Ovary (tissue), 9 donors: ENCODE data around the gene GMPPB. TPM values are rescaled to one million over a fixed set of nuclear protein-coding genes. Genes with fewer than 3 reads are reported as not detected.

Experiments used
- DNase-seq, 5 donors: peaks; one replicate each; pipeline ENCODE4 v3.0.0-alpha.2; 2019 to 2020
- H3K27ac ChIP-seq, 2 donors: fragments of 200-600 bp; one replicate each; pipeline versions ENCODE4 v1.5.1 to v1.8.0; 2019 to 2022
- H3K27me3 ChIP-seq: fragments of 200-600 bp; one replicate; pipeline ENCODE4 v1.8.0; 2022
- H3K36me3 ChIP-seq: fragments of 200-600 bp; sonication (generic); one replicate; pipeline ENCODE4 v1.5.1; 2019
- H3K4me1 ChIP-seq: one replicate; pipeline ENCODE4 v1.8.1; 2013; ENCODE audit warnings: mild to moderate bottlenecking, moderate library complexity; ENCODE audit not compliant: insufficient read depth
- H3K4me3 ChIP-seq: fragments of 200-600 bp; sonication (generic); one replicate; pipeline ENCODE4 v1.5.1; 2017
- H3K9me3 ChIP-seq, 2 donors: fragments of 200-600 bp in 1 of 2; sonication (generic) in 1 of 2; one replicate each; pipeline versions ENCODE4 v1.5.1 to v1.8.1; 2013 to 2019; ENCODE audit warnings: mild to moderate bottlenecking in 1 of 2, moderate library complexity in 1 of 2
- CTCF ChIP-seq, 3 donors: fragments of 450-650 bp in 2 of 3; fragments of 200-600 bp in 1 of 3; IDR thresholded peaks; one replicate each; pipeline versions ENCODE4 v1.5.1 to v1.8.0; 2016 to 2022; ENCODE audit warnings: antibody characterized with exemption in 3 of 3, mild to moderate bottlenecking in 1 of 3
- EP300 ChIP-seq: sonication (generic); formaldehyde crosslinking; IDR thresholded peaks from one replicate; pipeline ENCODE4 v1.6.1; 2017; ENCODE audit warnings: antibody characterized with exemption
- POLR2A ChIP-seq: fragments of 450-650 bp; IDR thresholded peaks from one replicate; pipeline ENCODE4 v1.6.1; 2017; ENCODE audit warnings: antibody characterized with exemption, mild to moderate bottlenecking, moderate library complexity
- WGBS, 3 donors: extraction: QIAGEN DNeasy Blood & Tissue Kit in 1 of 3; methylation state at CpG; one replicate each; pipeline versions ENCODE4 v1.1.5 to v1.1.7; 2013 to 2017; 5-methylcytosine and 5-hydroxymethylcytosine counted together
- intact Hi-C, 4 donors: fragments of 100-400 bp; cut with DNase I; formaldehyde crosslinking; loops; one replicate each; pipeline versions ENCODE4 v1.11.0 to v1.15.1; 2022 to 2023
- polyA plus RNA-seq, 2 donors: library from polyadenylated mRNA; stranded (reverse); fragments of 200-250 nt in 1 of 2; fragments of 350-450 nt in 1 of 2; fragmentation: Illumina TruSeq in 1 of 2; extraction: RNeasy Lipid Tissue Mini Kit (QIAGEN cat#74804) in 1 of 2; gene quantifications; one replicate each; pipeline ENCODE4 v1.2.3, GENCODE V29; 2013 to 2014
- total RNA-seq, 7 donors: library from RNA; depleted of rRNA in 2 of 7; stranded (reverse); fragments of >200 nt in 2 of 7; fragmentation: NEBNext Ultra II Directional in 3 of 7; extraction: Animal tissue kit (Norgen Biotek cat#: 25700) in 3 of 7; gene quantifications; one replicate each; pipeline versions ENCODE4 v1.1.0 to v1.2.4, GENCODE V29; 2016 to 2023
- donor health status: DM: no; HTN: no; CAD: no; lungs with moderate emphysema.
- donor health status: DM: no; HTN: no; CAD: no.
- donor health status: Bipolar disorder and iron deficiency.
- donor health status: DM: yes; HTN: yes; CAD: no.
- donor health status: DM: no; HTN: no; CAD: no.
- donor health status: DM: yes; HTN: yes; CAD: no.

The GMPPB gene
- total and polyA plus RNA-seq, 9 donors: 4.7 to 38.5 (median 25.7) TPM

- Histone ChIP-seq H3K27ac (no peak overlapping the region), H3K4me3 (no peak overlapping the region), H3K9me3 (no peaks in the 10 kb centered on the region), H3K36me3 (no peaks in the 10 kb centered on the region), H3K27me3 (no peaks in the 10 kb centered on the region), H3K4me1 (peaks cover 9% of the 10 kb centered on the region)
- whole genome bisulfite sequencing, 3 donors: 88 to 92% (median 90%) methylated on average over 14 of the region's 14 CpGs
- intact Hi-C loops: loop anchor here in 1 of 4 donors (10.0 kb wide), 1 partner anchor 127 kb away; no protein-coding TSS in a partner anchor
- DNase-seq: peak in 1 of 5 donors; percentile 17
- TF ChIP-seq CTCF (IDR thresholded peaks at IDR 0.05): no peak
- TF ChIP-seq POLR2A: no peak
- TF ChIP-seq EP300: no peak
Observed at GRCh38 chr3:49717211-49717958, 6.4 kb downstream of the GMPPB start.

GRCh38 chr3:49716691-49717210, 7.0 kb downstream of the GMPPB start:
- TF ChIP-seq POLR2A (no peak), CTCF (IDR thresholded peaks at IDR 0.05) (no peak), EP300 (no peak)
- Histone ChIP-seq H3K27ac (no peak overlapping the region), H3K4me1 (peaks cover 9% of the 10 kb centered on the region), H3K4me3 (no peak overlapping the region), H3K9me3 (no peaks in the 10 kb centered on the region), H3K36me3 (no peaks in the 10 kb centered on the region), H3K27me3 (no peaks in the 10 kb centered on the region)
- intact Hi-C loops: loop anchor here in 1 of 4 donors (10.0 kb wide), 1 partner anchor 128 kb away; no protein-coding TSS in a partner anchor
- 92 to 94% (median 92%) methylated on average over 13 to 16 of the region's 16 CpGs for WGBS, 3 donors
- peak in 1 of 5 donors; percentile 16 for DNase-seq

- H3K36me3 ChIP-seq: no peaks in the 10 kb centered on the region
Observed at GRCh38 chr3:49716169-49716568, 7.6 kb downstream of the GMPPB start.

More at GRCh38 chr3:49716169-49716568, 7.6 kb downstream of the GMPPB start:
- Histone ChIP-seq H3K27me3 (no peaks in the 10 kb centered on the region), H3K9me3 (no peaks in the 10 kb centered on the region), H3K27ac (no peak overlapping the region), H3K4me3 (no peak overlapping the region), H3K4me1 (peaks cover 9% of the 10 kb centered on the region)
- no peak for DNase-seq
- WGBS, 3 donors: 90 to 94% (median 90%) methylated on average over 6 to 7 of the region's 7 CpGs
- intact Hi-C loops: loop anchor here in 1 of 4 donors (10.0 kb wide), 1 partner anchor 129 kb away; no protein-coding TSS in a partner anchor
- TF ChIP-seq EP300 (no peak), CTCF (IDR thresholded peaks at IDR 0.05) (no peak), POLR2A (no peak)
